Urothelium cell line (cell line): ENCODE results near the gene HAO1.

Experiments
- DNase-seq: peaks from one replicate; pipeline ENCODE4 v3.0.0; 2011; ENCODE audit warnings: low spot score, mixed read lengths
- FAIRE-seq: peaks from 2 replicates; lab custom pipeline; 2011; peaks lifted over from hg19 to GRCh38; lab: Jason Lieb, UNC

The HAO1 gene

GRCh38 chr20:7930343-7930742 is 9.9 kb downstream of the HAO1 start:
- no peak for FAIRE-seq
- DNase-seq: no peak

- DNase-seq (peak; percentile 27), FAIRE-seq (no peak)
Measured at GRCh38 chr20:7926767-7927166, 13.5 kb downstream of the HAO1 start.

- no peak for DNase-seq
- FAIRE-seq: no peak
Measured at GRCh38 chr20:7926323-7926722, 13.9 kb downstream of the HAO1 start.

- FAIRE-seq (peak; percentile 88), DNase-seq (peak; percentile 63)
Measured at GRCh38 chr20:7924692-7925091, 15.6 kb downstream of the HAO1 start.

- DNase-seq: no peak
- no peak for FAIRE-seq
Measured at GRCh38 chr20:7916648-7917047, 23.6 kb downstream of the HAO1 start.

- no peak for FAIRE-seq
- DNase-seq: no peak
Measured at GRCh38 chr20:7912551-7912950, 27.7 kb downstream of the HAO1 start.

GRCh38 chr20:7911586-7912330 is 28.5 kb downstream of the HAO1 start:
- FAIRE-seq (no peak), DNase-seq (no peak)

- FAIRE-seq: no peak
- DNase-seq: no peak
Measured at GRCh38 chr20:7908905-7909304, 31.4 kb downstream of the HAO1 start.

GRCh38 chr20:7903429-7903828 is 36.8 kb downstream of the HAO1 start:
- peak; percentile 81 for FAIRE-seq
- DNase-seq: no peak

- DNase-seq (no peak), FAIRE-seq (no peak)
Measured at GRCh38 chr20:7902879-7903278, 37.4 kb downstream of the HAO1 start.

GRCh38 chr20:7897781-7898364 is 42.4 kb downstream of the HAO1 start:
- DNase-seq: no peak
- no peak for FAIRE-seq

- DNase-seq: no peak
- FAIRE-seq: no peak
Measured at GRCh38 chr20:7893014-7893730, 47.1 kb downstream of the HAO1 start.

- FAIRE-seq (no peak), DNase-seq (no peak)
Measured at GRCh38 chr20:7891705-7892104, 48.6 kb downstream of the HAO1 start.

- FAIRE-seq (no peak), DNase-seq (no peak)
Measured at GRCh38 chr20:7889736-7890135, 50.5 kb downstream of the HAO1 start.

- DNase-seq (no peak), FAIRE-seq (no peak)
Measured at GRCh38 chr20:7883741-7884140, 56.5 kb downstream of the HAO1 start.

GRCh38 chr20:7883309-7883708 is 56.9 kb downstream of the HAO1 start:
- DNase-seq (no peak), FAIRE-seq (no peak)

- FAIRE-seq: no peak
- DNase-seq: no peak
Measured at GRCh38 chr20:7882076-7882475, 58.2 kb downstream of the HAO1 start.

GRCh38 chr20:7881551-7881950 is 58.7 kb downstream of the HAO1 start:
- FAIRE-seq: no peak
- DNase-seq: no peak

- no peak for FAIRE-seq
- no peak for DNase-seq
Measured at GRCh38 chr20:7879883-7880282, 60.4 kb downstream of the HAO1 start.

- FAIRE-seq (no peak), DNase-seq (no peak)
Measured at GRCh38 chr20:7868108-7868507, 72.2 kb downstream of the HAO1 start.

GRCh38 chr20:7866285-7866684 is 74.0 kb downstream of the HAO1 start:
- FAIRE-seq (no peak), DNase-seq (no peak)

GRCh38 chr20:7859356-7859802 is 80.9 kb downstream of the HAO1 start:
- DNase-seq (peak; percentile 35), FAIRE-seq (no peak)
